Ureter (tissue), 1 donor: ENCODE results near the gene ADCY3. TPM values are rescaled to one million over a fixed set of nuclear protein-coding genes. Genes with fewer than 3 reads are reported as not detected.

Experiments
- DNase-seq: peaks from one replicate; pipeline ENCODE4 v3.0.0-alpha.2; 2020; ENCODE audit warnings: low spot score
- total RNA-seq: library from RNA; stranded (reverse); gene quantifications from one replicate; pipeline ENCODE4 v1.2.4, GENCODE V29; 2023
- donor health status: DM: yes; HTN: yes; CAD: no.

ADCY3 gene
- total RNA-seq, 1 donor from 2014 or later = 82.5 TPM

DNA sequence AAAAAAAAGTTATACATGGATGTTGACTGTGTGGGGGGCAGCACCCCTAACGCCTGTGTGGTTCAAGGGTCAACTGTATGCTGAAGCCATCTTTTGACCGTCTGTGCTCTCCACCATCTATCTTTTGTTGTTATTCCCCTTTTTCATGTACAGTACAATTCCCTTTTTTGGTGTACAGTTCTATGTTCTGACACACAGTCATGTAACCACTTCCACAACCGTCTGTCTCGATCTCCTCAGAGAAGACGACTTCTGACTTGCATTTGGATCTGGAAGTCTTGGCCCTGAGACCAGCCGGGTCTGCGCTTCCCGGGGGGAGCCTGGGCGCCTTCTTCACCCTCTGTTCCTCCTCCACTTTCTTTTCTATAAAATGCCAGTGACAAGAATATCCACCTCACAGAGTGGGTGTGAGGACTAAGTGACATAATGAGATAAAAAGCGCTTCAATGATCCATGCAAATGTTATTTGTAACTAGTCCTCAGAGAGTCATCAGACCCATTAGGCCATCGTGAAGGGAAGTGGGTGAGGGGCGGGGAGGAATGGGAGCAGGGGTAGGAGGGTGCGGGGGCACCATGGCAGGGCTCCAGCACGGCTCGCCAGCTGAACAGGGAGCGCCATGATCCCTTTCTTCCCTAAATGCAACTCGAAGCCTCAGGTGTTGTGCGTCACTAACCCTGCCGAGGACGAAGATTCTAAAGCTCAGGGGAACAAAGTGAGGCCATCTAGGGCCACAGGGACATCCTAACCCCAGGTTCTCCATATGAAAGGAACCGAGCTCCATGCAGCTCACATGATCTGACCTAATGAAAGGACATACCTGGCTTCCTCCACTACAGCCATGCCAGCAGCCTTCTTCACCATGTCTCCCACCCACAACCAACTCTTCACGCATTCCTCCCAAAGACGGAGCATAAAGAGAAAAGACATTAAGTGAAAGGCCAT lies 16.6 kb downstream of the ADCY3 start:
- DNase-seq = no peak

DNA sequence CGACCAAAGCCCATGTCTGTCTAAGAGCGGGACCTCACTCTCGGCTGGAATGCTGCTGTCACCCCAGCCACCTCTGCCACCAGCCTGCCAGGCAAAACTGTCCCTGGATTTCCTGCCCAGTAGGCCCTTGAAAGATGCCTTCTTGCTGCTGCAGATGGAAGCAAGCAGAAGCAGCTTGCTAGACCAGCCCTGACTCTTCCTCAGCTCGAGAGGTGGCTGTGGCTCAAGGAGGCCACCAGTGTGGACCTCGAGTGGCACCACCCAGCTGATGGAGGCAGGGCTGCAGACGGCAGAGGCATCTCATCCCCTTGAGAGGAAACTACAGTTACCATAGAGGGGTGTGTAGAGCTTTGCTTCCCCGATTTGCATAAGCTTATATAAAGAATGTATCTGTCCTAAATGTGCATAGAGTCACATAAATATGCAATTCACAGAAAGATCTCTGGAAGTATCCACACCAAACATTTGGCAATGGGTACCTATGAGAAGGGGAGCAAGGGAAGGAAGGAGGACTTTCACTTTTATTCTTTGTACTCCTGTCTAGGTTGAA lies 20.6 kb downstream of the ADCY3 start:
- DNase-seq = no peak

DNA sequence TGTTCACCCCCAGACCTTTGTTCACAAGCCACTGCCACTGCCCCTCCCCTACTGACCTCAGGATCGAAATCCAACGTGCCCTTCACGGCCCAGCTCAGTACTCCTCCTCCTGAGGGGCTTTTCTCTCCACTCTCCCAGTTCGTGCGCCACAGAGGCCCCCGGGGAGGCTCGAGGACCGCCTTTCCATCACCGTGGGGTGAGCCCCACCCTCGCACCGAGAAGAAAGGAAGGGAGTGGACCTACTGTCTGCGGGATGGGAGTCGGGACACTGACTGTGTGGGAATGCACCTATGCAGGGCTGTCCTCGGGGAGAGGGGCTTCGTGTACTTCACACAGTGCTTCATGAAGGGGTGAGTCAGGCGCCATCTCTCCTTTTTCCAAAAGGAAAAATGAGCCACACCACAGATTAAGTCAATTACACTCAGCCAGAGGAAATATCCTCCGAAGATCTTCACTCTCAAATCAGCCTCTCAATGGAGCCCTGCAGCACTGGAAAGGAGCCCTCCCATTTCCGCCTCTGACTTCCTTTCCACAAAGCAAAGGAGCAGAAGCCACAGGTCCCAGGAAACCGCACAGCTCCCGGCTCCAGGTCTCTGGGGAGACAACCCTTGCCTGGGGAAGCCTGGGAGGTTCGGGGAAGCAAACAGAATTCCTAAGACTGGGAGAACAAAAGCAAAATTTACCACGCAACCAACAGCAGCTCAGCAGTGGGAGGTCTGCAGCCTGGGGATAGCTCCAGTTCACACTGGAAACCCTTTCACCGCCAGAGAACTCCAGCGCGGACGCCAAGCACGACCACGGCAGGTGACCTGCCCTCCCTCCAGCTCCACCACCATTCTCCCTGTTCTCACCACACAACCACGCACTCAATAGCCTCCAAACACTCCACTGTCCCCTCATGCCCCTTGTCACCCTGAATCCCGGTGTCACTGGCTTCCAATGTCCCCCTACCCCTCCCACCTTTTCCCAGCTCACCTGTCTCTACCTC lies 21.6 kb downstream of the ADCY3 start:
- DNase-seq = no peak

DNA sequence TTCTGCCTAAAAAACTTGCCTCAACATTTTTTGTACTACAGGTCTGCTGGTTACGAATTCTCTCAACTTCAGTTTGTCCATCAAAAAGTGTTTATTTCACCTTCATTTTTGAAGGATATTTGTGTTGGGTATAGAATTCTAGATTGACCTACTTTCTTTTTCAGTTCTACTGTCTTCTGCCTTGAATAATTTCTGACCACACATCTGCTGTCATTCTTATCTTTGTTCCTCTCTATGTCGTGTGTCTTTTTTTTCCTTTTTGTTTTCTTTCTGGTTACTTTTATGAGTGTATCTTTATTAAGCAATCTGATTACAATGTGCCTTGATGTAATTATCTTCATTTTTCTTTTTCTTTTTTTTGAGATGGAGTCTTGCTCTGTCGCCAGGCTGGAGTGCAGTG lies 25.3 kb downstream of the ADCY3 start:
- no peak for DNase-seq

DNA sequence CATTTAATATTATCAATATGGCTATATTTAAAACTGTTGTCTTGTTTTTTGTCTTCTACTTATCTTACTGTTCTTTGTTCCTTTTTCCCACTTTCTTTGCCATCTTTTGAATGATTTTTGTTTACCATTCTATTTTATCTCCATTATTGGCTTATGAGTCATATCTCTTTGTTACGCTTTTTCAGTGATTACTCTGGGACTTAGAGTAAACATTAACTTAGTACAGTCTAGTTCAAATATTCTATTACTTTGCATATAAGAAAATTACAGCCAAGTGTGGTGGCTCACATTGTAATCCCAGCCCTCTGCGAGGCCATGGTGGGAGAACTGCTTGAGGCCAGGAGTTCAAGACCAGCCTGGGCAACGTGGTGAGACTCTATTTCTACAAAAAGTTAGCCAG lies 26.1 kb downstream of the ADCY3 start:
- no peak for DNase-seq

DNA sequence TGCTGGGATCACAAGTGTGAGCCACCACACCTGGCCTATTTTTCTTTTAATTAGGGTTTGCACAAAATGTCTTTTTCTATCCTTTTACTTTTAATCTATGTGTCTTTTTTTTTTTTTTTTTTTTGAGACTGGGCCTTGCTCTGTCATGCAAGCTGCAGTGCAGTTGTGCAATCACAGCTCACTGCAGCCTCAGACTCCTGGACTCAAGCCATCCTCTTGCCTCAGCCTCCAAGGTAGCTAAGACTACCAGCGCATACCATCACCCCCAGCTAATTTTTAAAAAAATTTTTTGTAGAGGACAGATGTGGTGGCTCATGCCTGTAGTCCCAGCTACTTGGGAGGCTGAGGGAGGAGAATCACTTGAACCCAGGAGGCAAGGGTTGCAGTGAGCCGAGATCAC lies 27.1 kb downstream of the ADCY3 start:
- DNase-seq = no peak

DNA sequence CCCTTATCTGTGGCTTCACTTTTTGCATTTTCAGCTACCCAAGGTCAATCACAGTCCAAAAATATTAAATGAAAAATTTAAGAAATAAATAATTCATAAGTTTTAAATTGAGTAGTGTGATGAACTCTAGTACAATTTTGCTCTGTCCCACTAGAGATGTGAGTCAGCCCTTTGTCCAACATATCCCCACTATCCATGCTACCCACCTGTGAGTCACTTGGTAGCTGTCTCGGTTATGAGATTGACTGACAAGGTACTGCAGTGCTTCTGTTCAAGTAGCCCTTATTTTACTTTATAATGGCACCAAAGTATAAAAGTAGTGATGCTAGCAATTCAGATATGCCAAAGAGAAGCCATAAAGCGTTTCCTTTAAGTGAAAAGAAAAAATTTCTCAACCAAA lies 28.8 kb downstream of the ADCY3 start:
- DNase-seq = no peak

DNA sequence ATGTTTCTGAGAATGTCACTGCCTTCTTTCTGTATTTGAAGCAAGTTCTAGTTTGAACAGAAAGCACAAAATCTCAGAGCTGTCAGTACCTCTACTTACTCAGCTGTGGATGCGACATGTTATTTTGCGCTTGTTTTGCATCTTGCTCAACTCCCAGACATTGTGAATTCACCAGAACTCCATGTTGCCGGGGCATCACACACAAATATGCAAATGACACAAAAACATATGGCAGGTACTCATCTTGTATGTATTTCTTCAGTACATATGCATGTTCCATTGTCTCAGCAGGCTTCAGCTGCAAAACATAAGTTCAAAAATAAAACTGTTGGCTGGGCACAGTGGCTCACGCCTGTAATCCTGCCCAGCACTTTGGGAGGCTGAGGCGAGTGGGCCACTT lies 30.8 kb downstream of the ADCY3 start:
- DNase-seq = no peak

DNA sequence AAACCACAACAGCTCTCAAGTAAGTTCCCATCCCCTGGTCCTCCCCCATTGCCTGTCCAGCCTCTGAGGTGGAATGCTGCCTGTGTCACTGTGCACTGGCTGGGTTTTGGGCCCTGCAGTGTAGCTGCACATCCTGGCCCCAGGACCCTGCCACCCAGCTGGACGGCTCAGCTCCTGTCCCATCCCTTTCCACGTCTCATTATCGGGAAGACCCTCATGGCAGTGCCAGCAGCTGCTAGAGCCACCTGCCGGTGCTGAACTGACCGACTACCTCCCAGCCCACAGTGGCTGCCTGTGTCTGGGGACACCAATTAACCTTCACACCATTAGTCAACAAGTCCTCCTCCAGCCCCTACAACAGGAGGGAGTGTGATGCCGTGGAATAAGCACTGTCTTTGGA lies 31.9 kb downstream of the ADCY3 start:
- DNase-seq = no peak

DNA sequence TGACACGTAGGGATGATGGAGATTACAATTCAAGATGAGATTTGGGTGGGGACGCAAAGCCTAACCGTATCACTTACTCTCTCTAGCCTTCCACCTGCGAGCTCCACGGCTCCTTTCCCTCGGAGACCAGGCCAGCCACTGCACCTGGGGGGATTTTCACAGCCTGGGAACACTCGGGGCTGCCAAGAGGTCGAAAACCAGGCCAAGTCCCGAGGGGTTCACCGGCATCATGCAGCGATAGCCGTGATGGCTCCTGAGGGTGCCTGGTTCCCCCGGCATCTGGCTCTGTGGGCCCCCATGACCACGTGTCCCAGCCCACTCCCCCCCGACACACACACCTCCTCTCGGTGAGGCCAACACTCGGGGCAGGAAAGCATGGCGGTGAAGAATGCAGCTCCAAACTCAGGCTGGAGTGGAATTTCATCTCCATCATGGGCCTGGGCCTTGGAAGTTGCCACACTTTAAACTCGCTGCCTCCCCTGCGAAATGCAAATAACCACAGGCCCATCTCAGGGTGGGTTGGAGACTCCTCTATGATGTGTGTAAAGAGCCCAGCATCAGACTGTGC lies 32.6 kb downstream of the ADCY3 start:
- DNase-seq = peak; percentile 39

DNA sequence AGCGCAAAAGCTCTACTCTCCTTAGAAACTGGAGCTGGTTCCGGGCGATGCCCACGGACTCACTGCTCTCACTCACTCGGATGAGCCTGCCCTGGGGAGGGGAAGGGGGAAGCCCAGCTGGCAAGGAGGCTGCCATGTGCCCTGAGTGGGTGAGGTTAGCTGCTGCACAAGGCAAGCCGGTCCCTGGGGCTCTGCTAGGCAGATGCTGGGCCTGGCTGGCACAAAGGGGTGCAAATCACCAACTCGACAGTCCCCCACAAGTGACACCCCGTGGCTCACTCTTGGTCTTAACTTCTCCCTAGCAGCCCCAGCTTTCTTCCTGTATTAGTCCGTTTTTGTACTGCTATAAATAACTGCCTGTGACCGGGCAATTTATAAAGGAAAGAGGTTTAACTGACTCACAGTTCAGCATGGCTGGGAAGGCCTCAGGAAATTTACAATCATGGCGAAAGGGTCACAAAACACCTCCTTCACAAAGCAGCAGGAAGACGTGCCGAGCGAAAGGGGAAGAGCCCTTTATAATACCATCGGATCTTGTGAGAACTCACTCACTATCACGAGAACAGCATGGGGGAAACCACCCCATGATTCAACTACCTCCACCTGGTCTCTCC lies 33.2 kb downstream of the ADCY3 start:
- no peak for DNase-seq

DNA sequence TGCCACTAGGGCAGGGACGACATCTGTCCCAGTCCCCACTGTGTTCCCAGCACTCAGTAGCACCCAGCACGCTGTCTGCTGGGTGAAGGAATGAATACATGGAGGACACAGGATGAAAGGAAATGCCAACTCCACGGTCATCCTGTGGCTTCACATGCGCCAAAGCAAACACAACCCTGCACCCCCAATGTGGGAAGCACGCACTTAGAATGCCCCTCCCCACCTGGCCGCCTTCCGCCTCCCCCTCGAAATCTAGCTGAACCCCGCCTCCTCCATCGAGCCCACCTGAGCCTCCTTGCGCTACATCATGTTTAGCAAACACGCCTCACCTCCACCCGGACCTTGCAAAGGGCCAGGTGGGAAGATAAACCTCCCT lies 33.9 kb downstream of the ADCY3 start:
- no peak for DNase-seq

DNA sequence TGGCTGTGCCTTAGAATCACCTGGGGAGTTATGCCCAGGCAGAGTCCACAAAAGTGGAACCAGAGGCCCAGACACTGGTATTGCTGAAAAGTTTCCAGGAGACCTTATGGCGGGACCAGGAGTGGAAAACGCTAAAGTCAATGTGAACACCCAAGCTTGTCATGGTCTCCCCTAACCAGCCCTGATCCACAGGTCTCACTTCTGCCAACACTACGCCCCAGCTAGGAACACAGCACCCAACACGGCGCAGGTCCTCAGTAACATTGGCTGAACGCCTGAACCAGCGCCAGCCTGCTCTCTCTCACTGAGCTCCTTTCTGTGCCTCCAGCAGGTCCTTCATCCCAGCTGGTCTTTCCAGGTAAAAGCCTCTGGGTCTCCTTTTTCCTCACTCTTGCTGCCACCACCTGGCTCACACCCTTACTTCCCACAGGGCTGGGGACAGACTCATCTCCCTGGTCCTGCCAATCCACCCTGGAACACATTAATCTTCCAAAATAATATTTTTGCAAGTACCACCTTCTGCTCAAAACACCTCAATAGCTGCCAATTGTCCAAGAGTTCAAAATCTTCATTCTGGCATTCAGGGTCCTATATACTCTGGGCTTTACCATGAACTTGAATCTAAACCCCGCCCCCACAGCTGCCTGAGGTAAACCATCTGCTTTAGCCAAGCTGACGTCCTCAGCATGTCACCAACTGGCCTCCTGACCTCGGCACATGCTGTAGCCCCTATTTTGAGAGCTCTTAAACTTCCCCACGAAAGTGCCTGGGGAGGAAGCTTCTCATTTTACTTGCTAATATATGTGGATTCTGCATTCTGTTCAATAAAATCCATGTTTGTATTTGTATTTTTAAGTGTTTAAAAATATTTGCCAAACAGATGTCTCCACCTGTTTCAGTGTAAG lies 34.6 kb downstream of the ADCY3 start:
- no peak for DNase-seq

DNA sequence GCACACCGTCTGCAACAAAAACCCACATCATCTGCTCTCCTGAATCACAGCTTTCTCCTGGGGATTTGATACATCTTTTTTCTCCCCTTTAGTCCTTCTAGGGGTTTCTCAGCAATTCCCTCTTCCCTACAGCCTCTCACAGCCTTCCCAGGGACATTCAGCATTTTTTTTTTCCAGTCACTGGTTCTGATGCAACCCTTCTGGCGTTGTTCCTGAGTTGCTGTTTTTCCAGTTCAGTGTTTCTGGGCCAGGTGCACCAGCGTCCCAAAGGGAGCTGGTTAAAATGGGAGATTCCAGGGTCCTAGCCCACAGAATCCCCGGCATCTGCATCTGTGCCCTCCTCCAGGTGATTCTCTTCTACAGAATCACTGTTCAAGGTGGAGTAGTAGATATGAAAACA lies 36.1 kb downstream of the ADCY3 start:
- DNase-seq = no peak

DNA sequence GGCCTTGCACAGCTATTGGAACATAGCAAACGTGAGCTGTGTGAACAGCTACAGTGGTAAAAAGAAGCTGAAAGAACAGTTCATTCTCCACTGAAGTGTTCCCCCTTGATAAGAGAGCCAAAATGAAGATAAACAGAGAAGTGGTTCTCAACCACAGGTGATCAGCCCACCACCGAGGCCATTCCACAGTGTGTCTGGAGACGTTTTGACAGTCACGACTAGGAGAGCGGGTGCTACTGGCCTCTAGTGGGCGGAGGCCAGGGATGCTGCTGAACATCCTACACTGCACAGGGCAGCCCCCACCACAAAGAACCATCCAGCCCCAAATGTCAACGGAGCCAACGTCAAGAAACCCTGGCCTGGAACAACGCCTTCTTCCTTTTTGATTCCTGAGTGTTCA lies 38.4 kb downstream of the ADCY3 start:
- no peak for DNase-seq

DNA sequence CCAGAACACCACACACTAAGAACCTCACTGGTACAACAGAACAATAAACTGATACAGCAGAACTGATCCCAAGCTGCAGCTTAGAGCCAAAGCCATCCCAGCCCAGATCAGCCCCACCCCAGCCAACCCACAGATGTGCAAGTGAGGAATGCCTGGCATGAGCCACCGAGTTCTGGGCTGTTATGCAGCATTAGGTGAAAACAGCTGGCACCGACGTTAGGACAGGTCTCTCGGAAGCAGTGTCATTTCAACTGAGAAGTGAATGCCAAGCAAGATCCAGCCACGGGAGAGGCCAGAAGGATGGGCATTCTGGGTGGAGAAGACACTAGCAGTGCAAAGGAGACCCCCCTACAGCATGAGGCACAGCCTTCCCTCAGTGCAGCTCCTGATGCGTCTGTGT lies 38.9 kb downstream of the ADCY3 start:
- DNase-seq = no peak

DNA sequence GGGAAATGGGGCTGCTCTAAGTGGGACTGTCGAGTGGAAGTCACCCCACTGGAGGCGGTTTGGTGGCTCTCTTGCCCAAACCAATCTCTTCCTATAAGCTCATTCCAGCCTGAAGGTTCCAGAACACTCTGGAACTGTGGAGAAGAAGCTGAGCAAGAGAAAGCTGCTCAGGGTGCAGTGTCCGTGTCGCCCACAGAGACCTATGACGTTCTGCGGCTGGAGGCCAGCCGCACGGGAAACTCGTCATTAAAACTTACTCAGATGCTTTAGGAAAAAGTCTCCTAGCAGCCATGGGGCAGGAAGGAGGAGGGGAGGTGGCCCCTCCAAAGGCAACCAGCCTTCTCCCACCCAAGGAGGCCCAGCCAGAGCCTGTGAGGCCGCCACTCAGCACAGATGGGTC lies 41.7 kb downstream of the ADCY3 start:
- peak; percentile 32 for DNase-seq

DNA sequence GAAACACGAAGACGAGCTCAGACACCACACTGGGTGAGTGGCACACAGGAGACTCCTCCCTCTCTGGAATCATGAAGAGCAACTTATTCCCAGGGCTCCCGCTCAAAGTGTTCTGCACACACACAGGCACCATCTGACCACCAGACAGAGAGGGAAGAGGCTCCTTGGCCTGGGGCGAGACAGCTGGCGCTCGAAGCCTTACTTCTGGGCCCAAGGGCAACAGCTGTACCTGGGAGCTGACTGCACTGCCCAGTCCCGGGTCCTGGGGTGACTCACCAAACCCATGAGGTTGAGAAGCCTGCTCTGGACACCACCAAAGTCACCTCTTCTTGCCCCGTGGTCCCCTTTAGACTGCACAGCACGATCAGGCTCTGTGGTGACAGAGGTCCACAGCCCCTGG lies 42.4 kb downstream of the ADCY3 start:
- no peak for DNase-seq

DNA sequence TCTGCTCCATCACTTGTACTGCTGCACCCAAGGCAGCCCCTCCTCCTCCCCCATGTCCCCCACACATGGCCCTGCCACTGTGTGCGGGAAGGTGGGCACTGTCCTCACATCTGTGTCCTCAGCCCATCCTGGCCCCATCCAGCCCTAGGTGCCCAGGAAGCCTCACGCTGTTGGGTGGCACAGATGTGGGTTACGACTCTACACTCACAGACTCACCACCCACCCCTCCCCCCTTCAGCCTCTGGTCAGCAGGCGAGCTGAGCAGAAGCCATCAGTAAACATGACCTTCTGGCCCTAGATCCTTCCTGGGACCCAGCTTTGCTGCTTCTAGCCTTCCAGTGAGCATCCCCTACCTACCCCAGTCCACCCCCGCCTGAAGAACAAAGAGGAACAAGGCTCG lies 43.0 kb downstream of the ADCY3 start:
- DNase-seq = no peak

DNA sequence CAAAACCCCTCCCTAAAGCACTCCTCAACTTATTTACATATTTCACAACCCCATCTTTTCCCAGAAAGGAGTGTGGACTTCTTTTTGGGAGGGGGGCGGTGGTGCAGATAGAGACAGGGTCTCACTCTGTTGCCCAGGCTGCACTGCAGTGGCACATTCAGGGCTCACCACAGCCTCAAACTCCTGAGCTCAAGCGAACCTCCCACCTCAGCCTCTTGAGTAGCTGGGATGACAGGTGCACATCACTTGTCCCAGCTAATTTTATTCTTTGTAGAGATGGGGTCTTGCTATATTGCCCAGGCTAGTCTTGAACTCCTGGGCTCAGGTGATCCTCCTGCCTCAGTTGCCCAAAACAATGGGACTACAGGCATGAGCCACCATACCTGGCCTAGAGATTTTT lies 44.1 kb downstream of the ADCY3 start:
- no peak for DNase-seq

DNA sequence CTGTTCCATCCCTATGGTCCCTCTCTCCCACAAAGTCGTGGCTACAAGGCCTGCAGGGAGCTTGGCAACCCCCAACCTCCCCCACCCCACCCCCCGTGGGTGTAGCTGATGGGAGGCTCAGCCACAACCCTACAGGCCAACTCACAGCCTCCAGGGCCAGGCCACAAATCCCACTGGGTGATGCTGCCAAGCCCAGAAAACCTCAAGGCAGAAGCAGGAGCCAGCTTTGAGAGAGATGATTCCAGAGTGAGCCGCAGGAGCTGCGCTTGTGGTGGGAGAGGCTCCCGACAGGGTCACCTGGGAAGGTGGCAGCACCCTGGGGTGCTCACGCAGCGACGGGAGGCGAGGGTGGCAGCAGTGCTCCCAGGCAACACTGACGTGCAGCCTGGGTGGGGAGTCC lies 44.8 kb downstream of the ADCY3 start:
- peak; percentile 37 for DNase-seq
